Dermis blood vessel endothelial cell (primary cell): ENCODE data around the gene SIK2. TPM values are rescaled to one million over a fixed set of nuclear protein-coding genes. Genes with fewer than 3 reads are reported as not detected.
"Not testable (repeated sequence)": the region's sequence is repeated elsewhere in the genome, so short reads cannot be mapped to it uniquely, and the experiment has no call there.

Source experiments
- DNase-seq: peaks from one replicate; pipeline ENCODE4 v3.0.0; 2010
- total RNA-seq: library from RNA; depleted of rRNA; stranded (reverse); fragments of >200 nt; gene quantifications from 2 replicates; pipeline ENCODE4 v1.2.3, GENCODE V29; 2014

Gene SIK2
- total RNA-seq, 1 donor from 2014 or later: 12.8 TPM

DNA sequence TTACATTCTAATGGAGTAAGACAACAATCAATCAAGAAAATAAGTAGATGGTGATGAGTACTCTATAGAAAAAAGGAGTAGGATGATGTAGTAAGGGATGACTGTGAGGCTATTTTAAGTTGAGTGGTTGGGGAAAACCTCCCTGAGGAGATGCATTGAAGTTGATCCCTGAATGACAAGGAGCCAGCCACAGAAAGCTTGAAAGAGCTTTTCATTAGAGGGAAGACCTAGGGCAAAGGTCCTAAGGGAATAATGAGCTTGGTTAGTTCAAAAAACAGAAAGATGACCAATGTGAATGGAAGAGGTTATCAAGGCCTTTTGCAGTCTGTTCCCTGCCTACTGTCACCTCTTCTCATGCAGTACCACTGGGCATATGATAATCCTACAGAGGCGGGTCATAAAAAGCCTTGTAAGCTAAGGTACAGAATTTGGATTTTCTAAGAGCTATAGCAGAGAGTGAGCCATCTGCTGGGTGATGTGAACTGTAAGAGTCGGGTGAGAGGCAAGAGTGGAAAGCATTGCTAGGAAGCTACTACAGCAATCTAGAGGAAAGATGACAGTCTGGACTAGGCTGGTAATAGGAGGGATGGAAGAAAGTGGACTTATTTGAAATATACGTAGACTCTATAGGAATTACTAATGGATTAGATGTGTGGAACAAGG lies 160.9 kb downstream of the SIK2 start:
- peak; percentile 15 for DNase-seq

DNA sequence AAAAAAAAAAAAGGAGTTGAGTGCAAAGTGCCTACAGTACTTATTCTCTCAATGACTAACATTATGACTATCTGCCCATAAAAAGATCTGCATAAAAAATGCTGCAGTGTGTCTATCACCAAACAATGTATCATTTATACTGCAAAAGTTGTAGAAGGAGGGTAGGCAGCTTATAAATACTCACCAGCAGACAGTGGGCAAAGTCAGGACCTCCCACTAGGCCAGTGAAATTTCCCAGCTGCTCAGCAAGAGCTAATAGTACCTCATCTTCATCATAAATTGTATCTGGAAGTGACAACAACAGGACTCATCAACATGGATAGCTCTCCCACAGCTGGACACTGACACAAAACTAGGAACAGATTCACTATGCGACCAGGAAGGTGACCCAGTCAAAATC lies 162.4 kb downstream of the SIK2 start:
- no peak for DNase-seq

DNA sequence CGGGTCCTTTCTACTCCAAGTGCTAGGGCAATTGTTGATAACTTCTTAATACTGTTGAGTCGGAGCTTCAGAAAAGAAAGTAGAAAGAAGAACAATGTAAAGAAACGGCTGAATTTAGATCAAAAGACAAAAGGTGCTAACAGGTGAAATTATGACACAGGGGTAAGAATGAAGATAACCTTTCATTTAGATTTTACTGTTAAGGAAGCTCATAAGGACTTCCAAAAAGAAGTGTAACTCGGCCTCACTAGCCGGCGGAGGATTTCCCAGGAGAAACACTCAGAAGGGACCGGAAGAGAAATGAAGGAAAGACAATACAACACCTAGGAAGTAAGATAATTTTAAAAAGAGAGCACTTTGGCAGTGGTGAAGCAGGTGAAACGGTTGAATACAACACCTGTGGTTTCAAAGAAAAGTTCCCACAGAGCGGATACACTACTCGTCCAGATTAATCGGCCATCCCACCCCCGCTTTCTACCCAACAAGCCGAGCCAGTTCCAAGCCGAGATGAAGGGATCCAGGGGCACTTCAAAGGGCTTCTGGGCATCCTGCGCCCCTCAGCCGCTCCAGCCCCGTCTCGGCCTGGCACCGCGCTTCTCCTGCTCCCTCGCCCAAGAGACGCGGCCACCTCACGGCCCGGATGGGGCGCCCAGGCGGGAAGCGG lies 163.2 kb downstream of the SIK2 start:
- DNase-seq: no peak

DNA sequence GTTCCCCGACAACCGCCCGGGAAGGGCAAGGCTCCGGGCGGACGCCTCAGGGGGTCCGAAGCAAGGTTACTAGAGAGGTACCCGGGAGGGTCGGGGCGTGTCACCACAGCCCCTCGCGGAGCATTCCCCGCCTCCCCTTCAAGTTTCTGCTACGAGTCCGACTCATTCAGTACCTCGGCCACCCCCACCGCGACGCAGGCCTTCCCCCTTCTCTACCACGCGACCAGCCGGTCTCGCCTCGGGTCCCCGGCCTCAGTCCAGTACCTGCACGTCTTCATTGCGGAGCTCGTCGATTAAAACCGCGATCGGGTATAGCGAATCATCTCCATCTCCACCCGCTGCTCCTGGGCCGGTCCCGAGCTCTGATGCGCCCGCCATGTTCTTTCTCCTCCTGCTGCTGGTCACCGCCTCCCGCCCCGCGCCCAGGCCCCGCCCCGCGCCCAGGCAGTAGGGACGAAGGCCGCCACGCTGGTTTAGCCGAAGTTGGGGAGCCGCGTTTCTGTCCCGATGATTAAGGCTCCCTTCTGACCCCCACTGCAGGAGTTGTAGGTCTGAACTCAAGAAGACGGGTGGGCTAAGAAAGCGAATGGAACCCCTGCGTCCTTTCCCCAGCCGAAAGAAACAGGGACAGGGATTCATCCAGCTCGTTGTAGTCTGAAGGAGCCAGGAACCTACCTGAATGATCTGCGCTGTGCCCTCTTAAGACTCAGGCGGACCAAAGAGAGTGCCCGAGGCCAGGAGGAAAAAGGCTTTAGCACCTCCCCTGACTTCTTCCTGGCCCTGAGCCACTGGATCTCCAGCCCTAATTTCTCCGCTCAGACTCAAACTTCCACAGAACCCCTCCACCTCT lies 164.0 kb downstream of the SIK2 start, which contains the start of gene PPP2R1B:
Gene PPP2R1B (minus strand): TSS at position 406 of the 850 bp plus-strand sequence. CDS start 28 bp downstream, at position 378.
- DNase-seq: peak; percentile 74

DNA sequence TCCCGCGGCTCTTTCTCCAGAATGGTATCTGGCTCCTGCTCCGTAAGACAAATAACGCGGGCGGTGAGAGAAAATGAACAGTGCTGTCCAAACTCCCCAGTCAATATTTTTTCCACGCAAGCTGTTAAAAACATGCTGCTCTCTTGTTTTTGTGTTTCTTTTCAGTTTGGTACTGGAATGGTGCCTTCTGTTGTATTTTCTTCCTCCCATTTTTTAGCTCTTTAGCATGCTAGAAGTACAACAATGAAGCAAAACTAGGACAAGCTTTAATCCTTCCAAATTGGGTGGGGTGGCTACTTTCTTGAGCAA lies 164.5 kb downstream of the SIK2 start:
- DNase-seq: no peak

DNA sequence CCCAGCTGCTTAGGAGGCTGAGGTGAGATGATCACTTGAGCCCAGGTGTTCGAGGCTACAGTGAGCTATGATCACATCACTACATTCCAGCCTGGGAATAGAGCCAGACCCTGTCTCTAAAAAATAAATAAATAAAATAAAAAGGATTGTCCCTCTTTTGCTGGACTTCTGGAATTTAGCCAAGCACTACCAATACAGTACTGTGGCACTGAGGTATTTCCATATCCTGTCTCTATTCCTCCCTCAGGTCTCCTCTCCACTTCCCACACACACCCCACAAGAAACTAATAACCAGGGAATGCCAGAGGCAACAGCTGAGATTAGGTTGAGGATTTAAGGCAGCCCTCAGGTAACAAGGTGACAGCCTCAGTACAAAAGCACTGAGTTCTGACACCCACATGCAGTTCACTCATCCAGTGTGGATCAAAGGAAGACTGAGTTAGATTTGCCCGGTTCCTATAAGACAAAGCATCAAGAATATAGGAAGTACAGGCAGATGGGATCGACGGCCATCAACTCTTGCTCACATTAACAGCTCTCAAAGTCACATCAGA lies 168.4 kb downstream of the SIK2 start:
- DNase-seq: no peak

DNA sequence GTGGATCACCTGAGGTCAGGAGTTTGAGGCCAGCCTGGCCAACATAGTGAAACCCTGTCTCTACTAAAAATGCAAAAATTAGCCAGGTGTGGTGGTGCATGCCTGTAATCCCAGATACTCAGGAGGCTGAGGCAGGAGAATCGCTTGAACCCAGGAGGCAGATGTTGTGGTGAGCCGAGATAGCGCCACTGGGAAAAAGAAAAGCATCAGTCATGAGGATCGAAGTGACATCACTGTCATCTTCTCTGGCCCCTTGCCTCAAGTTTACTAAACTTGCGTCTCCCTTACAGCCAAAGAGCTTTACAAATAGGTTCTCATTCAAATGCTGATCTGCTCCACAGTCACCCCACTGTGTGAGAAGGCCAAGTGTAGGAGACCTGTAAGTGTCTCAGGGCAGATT lies 169.0 kb downstream of the SIK2 start:
- DNase-seq: not testable (repeated sequence)

DNA sequence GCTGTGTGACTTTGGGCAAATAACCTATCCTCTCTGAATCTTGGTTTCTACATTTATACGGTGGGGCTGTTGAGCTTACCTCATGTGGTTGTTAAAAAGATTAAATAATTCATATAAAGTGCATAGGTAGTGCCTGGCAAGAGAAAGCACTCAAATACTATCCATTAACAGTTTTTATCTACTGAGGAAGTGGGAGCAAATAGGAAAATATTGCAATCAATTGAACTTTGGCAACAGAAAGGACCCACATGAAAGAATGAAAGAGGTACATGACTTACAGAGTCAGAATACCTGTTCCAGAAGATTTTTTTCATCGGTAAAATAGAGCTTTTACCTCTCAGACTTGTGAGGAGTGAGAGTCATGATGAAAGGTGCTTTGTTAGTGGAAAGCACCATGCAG lies 170.3 kb downstream of the SIK2 start:
- DNase-seq: no peak

DNA sequence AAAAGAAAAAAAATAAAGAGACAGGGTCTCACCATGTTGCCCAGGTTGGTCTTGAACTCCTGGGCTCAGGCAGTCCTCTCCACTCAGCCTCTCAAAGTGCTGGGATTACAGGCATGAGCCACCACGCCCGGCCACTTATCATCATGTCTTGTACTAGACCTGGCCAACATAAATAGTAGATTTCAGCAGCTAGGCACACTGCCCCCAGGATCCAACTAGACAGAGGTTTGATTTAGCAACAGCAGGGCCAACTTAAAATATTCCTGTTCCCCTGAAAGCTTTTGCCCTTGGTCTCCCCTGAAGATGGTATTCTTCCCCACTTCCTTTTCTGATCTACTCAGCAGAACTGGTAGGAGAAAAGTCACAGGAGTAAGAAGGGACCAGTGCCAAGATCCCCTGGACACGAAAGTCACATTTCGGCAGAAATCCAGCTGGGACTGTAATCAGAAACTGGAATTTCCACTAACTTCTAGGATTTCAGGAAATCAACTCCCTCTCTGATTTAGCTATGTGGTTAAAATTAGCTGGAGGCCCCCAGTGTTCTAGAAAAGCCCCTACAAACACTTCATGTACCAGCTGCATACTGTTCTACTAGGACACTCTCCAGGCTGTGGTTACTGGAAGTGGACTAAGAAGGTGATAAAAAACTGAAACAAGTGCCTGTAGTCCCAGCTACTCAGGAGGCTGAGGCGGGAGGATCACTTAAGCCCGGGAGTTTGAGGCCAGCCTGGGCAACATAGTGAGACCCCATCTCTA lies 172.9 kb downstream of the SIK2 start:
- peak; percentile 40 for DNase-seq

DNA sequence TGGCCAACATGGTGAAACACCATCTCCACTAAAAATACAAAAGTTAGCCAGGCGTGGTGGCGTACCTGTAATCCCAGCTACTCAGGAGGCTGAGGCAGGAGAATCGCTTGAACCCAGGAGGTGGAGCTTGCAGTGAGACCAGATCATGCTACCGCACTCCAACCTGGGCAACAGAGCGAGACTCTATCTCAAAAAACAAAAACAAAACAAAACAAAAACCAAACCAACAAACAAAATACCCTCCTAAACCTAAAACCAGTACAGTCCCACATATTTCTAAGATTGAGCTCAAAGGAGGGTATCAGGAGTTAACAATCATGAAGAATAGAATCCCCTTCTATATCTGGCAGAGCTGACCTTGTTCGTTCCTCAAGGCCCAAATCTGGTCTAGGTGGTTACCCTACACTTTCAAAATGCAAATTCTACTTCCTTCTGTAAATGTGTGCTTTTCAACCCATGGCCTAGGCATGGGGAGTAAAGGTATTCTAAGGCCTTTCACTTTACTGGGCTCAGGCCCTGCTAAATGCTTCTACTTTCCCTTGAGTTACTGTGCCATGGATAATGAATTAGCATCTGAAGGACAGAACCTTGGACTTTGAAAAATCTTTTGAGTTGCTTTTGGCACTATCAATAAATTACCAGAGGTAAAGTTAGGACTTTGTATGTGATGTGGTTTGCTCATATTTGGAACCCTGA lies 174.3 kb downstream of the SIK2 start:
- no peak for DNase-seq

DNA sequence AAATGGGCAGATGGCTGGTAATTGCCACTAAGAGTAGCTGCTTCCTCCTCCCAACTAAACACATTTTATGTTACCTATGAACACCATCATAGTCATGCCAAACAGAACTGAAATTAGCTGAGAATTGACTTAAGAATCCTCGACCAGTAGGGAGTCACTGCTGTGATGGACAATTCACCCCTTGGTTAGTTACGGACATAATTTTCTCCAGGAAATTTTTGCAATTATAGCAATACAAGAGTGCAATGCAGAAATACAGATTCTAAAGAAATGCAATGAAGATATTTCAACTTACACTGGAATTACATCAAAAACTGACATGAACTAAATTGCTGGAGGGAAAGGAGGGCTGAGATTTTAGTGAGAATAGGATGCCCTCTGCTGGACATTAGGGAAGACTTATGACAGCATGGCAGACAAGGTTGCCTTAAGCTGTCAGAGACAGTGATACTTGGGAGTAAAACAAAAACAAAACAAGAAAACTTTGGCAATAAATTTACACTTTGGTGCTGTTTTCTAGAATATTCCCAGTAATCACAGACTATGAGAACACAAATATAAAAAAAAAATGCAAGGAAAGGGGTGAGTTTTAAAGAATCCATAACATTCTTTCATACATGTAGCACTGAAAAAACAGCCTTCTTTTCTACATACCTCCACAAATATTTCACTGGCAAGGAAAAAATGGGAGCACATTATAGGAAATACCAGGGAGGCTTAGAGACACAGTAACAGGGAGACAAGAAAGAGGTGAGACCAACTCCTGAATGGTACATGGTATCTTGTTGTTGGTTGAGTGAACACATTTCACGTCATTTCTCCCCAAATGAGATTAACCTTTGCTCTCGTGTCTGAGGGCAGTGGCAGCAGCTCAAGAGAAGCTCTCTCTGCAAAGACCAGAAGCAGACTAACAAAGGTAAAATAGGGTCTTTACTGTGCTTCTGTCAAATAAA lies 175.1 kb downstream of the SIK2 start:
- DNase-seq: peak; percentile 87

DNA sequence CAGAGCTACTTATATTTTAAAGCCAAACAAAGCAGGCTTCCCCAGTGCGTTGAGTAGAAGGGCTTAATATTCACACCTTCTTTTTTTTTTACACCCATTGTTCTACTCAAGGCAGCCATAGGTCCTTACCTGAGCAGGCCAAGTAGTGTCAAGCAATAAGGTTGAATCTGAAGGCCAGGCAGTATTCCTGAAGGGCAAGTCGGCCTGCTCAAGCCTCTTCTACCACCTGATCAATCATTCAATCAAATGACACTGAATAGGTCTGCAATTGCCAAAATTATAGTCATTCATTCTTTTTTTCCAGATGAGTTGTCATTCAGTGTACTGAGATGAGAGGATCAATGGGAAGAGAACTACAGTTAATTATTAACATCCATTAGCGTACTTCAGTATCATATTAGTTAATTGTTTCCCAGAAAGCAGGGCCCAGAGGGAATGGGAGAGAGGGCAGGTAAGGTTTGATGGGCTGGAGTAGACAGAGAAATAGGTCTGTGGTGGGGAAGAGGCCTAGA lies 175.9 kb downstream of the SIK2 start:
- no peak for DNase-seq

DNA sequence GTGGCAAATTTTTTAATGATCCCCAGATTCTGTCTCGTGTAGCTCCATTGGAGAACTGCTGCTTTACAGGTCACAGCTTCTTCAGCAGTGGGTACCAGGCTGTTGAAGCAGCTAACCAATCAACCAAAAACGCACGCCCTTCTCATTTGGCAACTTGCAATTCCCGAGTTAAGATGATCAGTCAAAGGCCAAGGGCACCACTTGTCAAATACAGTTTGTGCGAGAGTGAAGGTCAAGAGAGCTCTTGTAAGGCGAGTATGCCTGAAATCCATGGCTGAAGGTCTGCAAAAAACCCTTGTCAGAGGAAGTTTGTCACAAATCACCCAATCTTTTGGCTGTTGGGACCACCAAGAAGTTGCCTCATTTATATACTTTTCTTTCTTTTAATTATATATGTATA lies 176.9 kb downstream of the SIK2 start:
- DNase-seq: no peak

Other genes starting within 250 kb of the SIK2 start
- not detected in 2 replicates for gene POU2AF1, start 223.2 kb upstream of the SIK2 start, total RNA-seq
- gene BTG4, start 90.1 kb upstream of the SIK2 start, total RNA-seq: not detected in 2 replicates
- gene HOATZ, start 87.7 kb upstream of the SIK2 start, total RNA-seq: not detected in 2 replicates
- 71.8 and 91.7 TPM in 2 replicates for gene LAYN, start 61.7 kb upstream of the SIK2 start, total RNA-seq
- gene PPP2R1B, start 163.9 kb downstream of the SIK2 start, total RNA-seq: 52.6 and 72.7 TPM in 2 replicates